ENCODE results near the gene KDM4B.

DNA sequence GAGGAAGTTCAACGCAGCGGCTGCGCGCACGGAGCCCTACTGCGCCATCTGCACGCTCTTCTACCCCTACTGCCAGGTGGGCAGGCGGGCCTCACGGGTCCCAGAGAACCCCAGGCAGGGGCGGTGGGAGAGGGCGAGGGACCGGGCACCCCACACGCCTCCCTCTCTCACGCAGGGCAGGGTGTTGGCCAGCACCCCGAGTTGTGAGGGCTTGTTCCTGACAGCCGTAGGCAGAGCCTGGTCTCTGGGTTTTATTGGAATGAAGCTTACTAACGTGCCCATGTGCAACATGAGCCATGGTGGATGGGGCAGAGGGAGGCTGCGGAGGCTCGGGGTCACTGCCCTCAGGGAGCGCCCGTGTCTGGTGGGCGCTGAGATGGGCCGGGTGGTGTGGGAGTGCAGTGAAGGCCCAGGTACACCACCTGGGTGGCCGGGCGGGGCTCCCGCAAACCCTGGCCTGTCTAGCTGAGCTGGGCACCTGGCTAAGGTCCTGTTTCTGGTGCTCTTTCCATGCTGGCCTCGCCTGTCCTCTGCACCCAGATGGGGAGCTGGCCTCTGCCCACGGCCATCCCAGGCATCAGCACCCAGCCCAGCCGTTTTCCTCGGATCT, 165.2 kb downstream of the KDM4B start:
- no peak for TF ChIP-seq CTCF (IDR thresholded peaks at IDR 0.05; ENCODE audit: control extremely low read depth in 1 of 3, insufficient read depth in 1 of 3, low read depth in 1 of 3, low read length in 3 of 3)
- no peak for TF ChIP-seq SP1 (IDR thresholded peaks at IDR 0.05; ENCODE audit: low read depth, low read length)
- no peak for TF ChIP-seq EP300 (IDR thresholded peaks at IDR 0.05; ENCODE audit: borderline replicate concordance in 1 of 2, low read depth in 2 of 2, low read length in 2 of 2)
- no peak for TF ChIP-seq POLR2A (IDR thresholded peaks at IDR 0.05; ENCODE audit: control extremely low read depth in 1 of 2, low read depth in 2 of 2, low read length in 2 of 2)
- no peak for TF ChIP-seq CBX8 (IDR thresholded peaks at IDR 0.05; ENCODE audit: borderline replicate concordance, low read depth, low read length)
- no peak for TF ChIP-seq NRF1 (IDR thresholded peaks at IDR 0.05; ENCODE audit: low read depth, low read length)
- no peak for TF ChIP-seq SUZ12 (IDR thresholded peaks at IDR 0.05; ENCODE audit: low read length)
- TF ChIP-seq POLR2AphosphoS5 (IDR thresholded peaks at IDR 0.05; ENCODE audit: low read depth, low read length): no peak
- TF ChIP-seq, protein P1, sequence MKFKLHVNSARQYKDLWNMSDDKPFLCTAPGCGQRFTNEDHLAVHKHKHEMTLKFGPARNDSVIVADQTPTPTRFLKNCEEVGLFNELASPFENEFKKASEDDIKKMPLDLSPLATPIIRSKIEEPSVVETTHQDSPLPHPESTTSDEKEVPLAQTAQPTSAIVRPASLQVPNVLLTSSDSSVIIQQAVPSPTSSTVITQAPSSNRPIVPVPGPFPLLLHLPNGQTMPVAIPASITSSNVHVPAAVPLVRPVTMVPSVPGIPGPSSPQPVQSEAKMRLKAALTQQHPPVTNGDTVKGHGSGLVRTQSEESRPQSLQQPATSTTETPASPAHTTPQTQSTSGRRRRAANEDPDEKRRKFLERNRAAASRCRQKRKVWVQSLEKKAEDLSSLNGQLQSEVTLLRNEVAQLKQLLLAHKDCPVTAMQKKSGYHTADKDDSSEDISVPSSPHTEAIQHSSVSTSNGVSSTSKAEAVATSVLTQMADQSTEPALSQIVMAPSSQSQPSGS (IDR thresholded peaks at IDR 0.05; ENCODE audit: low read length): no peak
- no peak for TF ChIP-seq SIN3A (conservative IDR thresholded peaks at IDR 0.05 in 1 of 2, IDR thresholded peaks at IDR 0.05 in 1 of 2; ENCODE audit: low read depth in 1 of 2, low read length in 2 of 2)
- TF ChIP-seq CHD2 (IDR thresholded peaks at IDR 0.05; ENCODE audit: low read length): no peak
- no peak for TF ChIP-seq YY1 (IDR thresholded peaks at IDR 0.05; ENCODE audit: low read depth, low read length)
- TF ChIP-seq USF2 (IDR thresholded peaks at IDR 0.05; ENCODE audit: low read length): no peak
- TF ChIP-seq EZH2 (IDR thresholded peaks at IDR 0.05; ENCODE audit: low read depth, low read length, severe bottlenecking): no peak
